Stimulated activated CD8-positive, alpha-beta memory T cell treated with anti-CD3 and anti-CD28 coated beads, Interleukin-4, amount 100 ng/mL, for 24 hours (primary cell): ENCODE measurements around the gene PSD4.

Source experiments
- DNase-seq: peaks from one replicate; pipeline ENCODE4 v3.0.0-alpha.2; 2020; ENCODE audit warnings: low read depth

PSD4 gene

GRCh38 chr2:113207021-113207420 is 33.2 kb downstream of the PSD4 start:
- DNase-seq, result no peak

- no peak for DNase-seq
These were observed 34.6 kb downstream of the PSD4 start for GRCh38 chr2:113208396-113208795.

GRCh38 chr2:113209011-113209645 is 35.4 kb downstream of the PSD4 start:
- no peak for DNase-seq

GRCh38 chr2:113209646-113210171 is 35.9 kb downstream of the PSD4 start:
- no peak for DNase-seq

- DNase-seq, result no peak
These were observed 37.7 kb downstream of the PSD4 start for GRCh38 chr2:113211226-113212105.

- DNase-seq, result no peak
These were observed 38.7 kb downstream of the PSD4 start for GRCh38 chr2:113212245-113213060.

- no peak for DNase-seq
These were observed 39.5 kb downstream of the PSD4 start for GRCh38 chr2:113213061-113213930.

GRCh38 chr2:113214141-113214540 is 40.4 kb downstream of the PSD4 start:
- DNase-seq, result no peak

- no peak for DNase-seq
These were observed 41.3 kb downstream of the PSD4 start for GRCh38 chr2:113215056-113215455.

GRCh38 chr2:113216321-113216720 is 42.5 kb downstream of the PSD4 start:
- no peak for DNase-seq

- DNase-seq, result no peak
These were observed 43.2 kb downstream of the PSD4 start for GRCh38 chr2:113216891-113217454.

GRCh38 chr2:113217455-113218282 is 43.9 kb downstream of the PSD4 start:
- no peak for DNase-seq

- DNase-seq, result no peak
These were observed 44.7 kb downstream of the PSD4 start for GRCh38 chr2:113218283-113219091.

- DNase-seq, result no peak
These were observed 45.3 kb downstream of the PSD4 start for GRCh38 chr2:113219092-113219441.

- DNase-seq, result no peak
These were observed 45.7 kb downstream of the PSD4 start for GRCh38 chr2:113219525-113219888.

- DNase-seq, result no peak
These were observed 46.3 kb downstream of the PSD4 start for GRCh38 chr2:113219889-113220641.

- DNase-seq, result no peak
These were observed 47.4 kb downstream of the PSD4 start for GRCh38 chr2:113220970-113221708.

GRCh38 chr2:113221846-113222245 is 48.1 kb downstream of the PSD4 start:
- DNase-seq, result no peak
